Stomach smooth muscle (tissue), 2 donors: Measurements from ENCODE around the gene NRG3.

ENCODE experiments used
- H3K27ac ChIP-seq: one replicate; pipeline ENCODE4 v1.7.0; 2013; ENCODE audit warnings: mild to moderate bottlenecking, low read length, inconsistent platforms
- H3K27me3 ChIP-seq, 2 donors: one replicate each; pipeline ENCODE4 v1.7.0; 2013; ENCODE audit warnings: low read length in 2 of 2; ENCODE audit not compliant: insufficient read depth in 2 of 2, control insufficient read depth in 1 of 2
- H3K36me3 ChIP-seq, 2 donors: one replicate each; pipeline ENCODE4 v1.7.0; 2013; ENCODE audit warnings: low read length in 2 of 2; ENCODE audit not compliant: control insufficient read depth in 2 of 2, insufficient read depth in 2 of 2
- H3K4me1 ChIP-seq: one replicate; pipeline ENCODE4 v1.7.0; 2013; ENCODE audit warnings: low read length; ENCODE audit not compliant: control insufficient read depth, insufficient read depth
- H3K4me3 ChIP-seq, 2 donors: one replicate each; pipeline ENCODE4 v1.7.0; 2013; ENCODE audit warnings: low read length in 2 of 2
- H3K9ac ChIP-seq, 2 donors: one replicate each; pipeline ENCODE4 v1.7.0; 2013; ENCODE audit warnings: low read length in 2 of 2, mild to moderate bottlenecking in 1 of 2
- H3K9me3 ChIP-seq, 2 donors: one replicate each; pipeline ENCODE4 v1.7.0; 2013; ENCODE audit warnings: low read length in 2 of 2; ENCODE audit not compliant: control insufficient read depth in 2 of 2
- donor health status: healthy.
- donor health status: Pancreatic carcinoma.

NRG3 gene

DNA sequence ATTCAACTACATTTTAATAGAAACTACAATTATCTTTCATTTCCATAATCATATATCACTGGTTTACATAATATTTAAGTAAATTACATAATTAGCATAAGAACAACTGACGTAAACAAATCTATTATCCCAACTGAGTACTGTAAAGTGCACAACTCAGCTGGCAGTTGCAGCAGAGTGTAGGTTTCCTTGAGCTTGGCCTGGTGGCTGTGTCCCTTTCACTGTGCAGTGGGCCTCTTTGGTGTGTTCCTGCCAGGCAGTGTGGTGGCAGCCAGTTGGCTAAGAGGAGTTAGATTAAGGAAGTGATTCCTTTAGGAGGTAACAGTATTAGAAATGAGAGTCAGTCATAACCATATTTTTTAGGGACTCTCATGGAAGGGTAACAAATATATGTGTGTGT lies 7.0 kb downstream of the NRG3 start:
- no peaks in the 10 kb centered on the region for H3K4me1 ChIP-seq
- no peaks in the 10 kb centered on the region for H3K27me3 ChIP-seq
- H3K9ac ChIP-seq: no peak overlapping the region
- H3K27ac ChIP-seq: no peak overlapping the region
- H3K9me3 ChIP-seq: no peaks in the 10 kb centered on the region
- no peak overlapping the region for H3K4me3 ChIP-seq
- H3K36me3 ChIP-seq: no peaks in the 10 kb centered on the region

DNA sequence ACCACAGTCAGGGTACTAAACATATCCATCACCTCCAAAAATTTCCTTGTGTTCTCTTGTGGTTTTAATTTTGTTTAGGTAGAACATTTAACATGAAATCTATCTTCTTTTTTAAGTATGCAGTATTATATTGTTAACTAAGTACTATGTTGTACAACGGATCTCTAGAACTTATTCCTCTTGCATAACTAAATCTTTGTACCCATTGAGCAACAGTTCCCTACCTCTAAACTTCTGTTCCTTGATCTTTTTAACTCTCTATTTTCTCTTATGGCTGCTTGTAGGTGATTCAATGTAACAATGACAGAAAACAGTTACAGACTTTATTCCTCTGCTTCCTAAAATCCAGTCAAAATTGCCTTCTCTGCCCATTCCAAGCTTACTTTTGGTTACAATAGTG lies 9.9 kb downstream of the NRG3 start:
- no peak overlapping the region for H3K27ac ChIP-seq
- H3K36me3 ChIP-seq: no peaks in the 10 kb centered on the region
- H3K9ac ChIP-seq: no peak overlapping the region

DNA sequence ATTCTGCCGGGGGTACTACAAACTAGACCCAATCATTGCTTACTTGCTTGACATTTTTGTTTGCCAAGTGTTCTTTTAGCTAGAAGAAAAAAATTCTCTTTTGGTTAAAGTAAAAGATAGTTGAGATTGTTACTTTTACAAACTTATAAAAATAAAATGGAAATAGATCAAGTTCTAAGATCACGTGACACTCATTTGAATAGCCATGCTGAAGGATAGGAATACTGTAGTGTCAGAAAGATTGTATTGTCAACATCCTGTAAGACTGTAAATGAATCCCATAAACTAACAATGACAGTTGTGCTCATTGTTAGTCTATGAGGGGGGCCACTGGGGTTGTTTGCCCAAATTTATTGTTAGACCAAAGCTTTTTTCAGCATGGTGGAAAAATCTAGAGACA lies 10.5 kb downstream of the NRG3 start:
- H3K9ac ChIP-seq: no peak overlapping the region
- H3K4me1 ChIP-seq: no peaks in the 10 kb centered on the region
- H3K4me3 ChIP-seq: no peak overlapping the region
- H3K27ac ChIP-seq: no peak overlapping the region
- H3K27me3 ChIP-seq: no peaks in the 10 kb centered on the region
- no peaks in the 10 kb centered on the region for H3K9me3 ChIP-seq
- no peaks in the 10 kb centered on the region for H3K36me3 ChIP-seq

More for the DNA sequence above, 9.9 kb downstream of the NRG3 start:
- Histone ChIP-seq H3K27me3 (no peaks in the 10 kb centered on the region), H3K4me3 (no peak overlapping the region), H3K9me3 (no peaks in the 10 kb centered on the region), H3K4me1 (no peaks in the 10 kb centered on the region)

DNA sequence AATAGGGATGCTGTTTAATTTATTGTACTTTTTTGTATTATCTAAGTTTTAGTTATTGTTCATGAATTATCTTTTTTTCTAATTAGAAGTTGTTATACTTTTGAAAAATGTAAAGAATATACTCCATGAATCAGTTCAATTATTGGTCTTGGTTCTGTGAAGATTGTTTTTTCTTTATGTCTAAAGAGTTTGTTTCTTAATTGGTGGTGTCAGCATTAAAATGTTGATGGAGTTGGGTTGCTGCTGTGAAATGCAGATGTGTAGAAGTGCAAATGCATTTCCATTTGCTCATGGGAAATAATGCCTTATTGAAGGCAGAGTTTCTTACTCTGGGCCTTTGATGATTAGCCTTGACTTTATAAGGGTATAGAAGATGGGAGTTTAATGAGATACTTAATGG lies 11.9 kb downstream of the NRG3 start:
- H3K27ac ChIP-seq: no peak overlapping the region
- no peaks in the 10 kb centered on the region for H3K27me3 ChIP-seq
- no peaks in the 10 kb centered on the region for H3K36me3 ChIP-seq
- no peaks in the 10 kb centered on the region for H3K4me1 ChIP-seq
- no peak overlapping the region for H3K4me3 ChIP-seq
- no peak overlapping the region for H3K9ac ChIP-seq
- H3K9me3 ChIP-seq: no peaks in the 10 kb centered on the region

DNA sequence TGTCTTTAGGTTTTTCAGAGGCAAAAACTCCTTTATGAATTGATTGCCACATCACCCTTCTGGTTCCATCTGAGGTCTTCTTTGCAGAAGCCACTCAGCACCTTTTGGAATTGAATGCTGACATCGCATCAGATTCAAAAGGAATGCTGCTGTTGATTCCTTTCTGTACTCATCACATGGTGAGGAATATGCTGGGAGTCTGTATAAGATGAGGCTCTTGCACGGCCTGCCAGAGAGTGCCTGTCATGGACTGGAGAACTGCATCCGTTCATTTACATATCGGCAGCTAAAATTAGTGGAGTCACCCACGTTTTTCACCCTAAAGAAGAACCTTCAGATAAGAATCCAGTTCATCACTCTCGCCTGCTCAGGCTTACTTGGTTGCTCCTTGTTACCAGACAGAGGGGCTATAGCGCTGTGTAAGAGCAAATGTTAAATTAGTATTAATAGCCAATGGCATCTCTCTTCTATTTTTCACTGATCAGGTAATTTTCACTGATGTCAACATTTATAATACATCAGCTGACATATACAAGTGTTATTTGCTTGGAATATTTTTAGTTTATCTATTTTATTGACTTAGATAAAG lies 14.3 kb downstream of the NRG3 start:
- Histone ChIP-seq H3K9me3 (no peaks in the 10 kb centered on the region), H3K4me3 (no peak overlapping the region)

DNA sequence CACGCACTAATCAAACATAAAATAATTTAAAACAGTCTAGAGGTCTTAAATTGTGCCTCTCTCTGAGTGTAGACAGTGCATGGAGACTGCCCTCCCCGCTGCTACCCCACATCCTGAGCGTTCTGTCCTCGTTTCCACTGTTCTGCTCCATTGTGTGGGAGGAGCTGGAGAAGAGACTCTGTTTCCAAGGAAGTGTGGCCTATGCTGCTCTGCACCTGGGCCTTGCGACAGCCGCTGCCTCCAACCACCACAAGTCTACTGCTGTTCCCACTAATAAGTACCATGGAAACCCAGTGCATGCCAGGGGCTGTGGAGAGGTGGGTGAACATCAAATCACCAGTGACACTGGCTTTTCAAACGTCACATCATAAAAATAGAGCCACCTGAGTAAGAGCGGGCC lies 19.6 kb downstream of the NRG3 start:
- H3K36me3 ChIP-seq: no peaks in the 10 kb centered on the region
- no peak overlapping the region for H3K4me3 ChIP-seq
- H3K27me3 ChIP-seq: no peaks in the 10 kb centered on the region
- H3K9ac ChIP-seq: no peak overlapping the region
- H3K27ac ChIP-seq: no peak overlapping the region
- H3K9me3 ChIP-seq: no peaks in the 10 kb centered on the region
- H3K4me1 ChIP-seq: no peaks in the 10 kb centered on the region

More for the DNA sequence above, 14.3 kb downstream of the NRG3 start:
- Histone ChIP-seq H3K27me3 (no peaks in the 10 kb centered on the region), H3K27ac (no peak overlapping the region), H3K9ac (no peak overlapping the region), H3K36me3 (no peaks in the 10 kb centered on the region), H3K4me1 (no peaks in the 10 kb centered on the region)

DNA sequence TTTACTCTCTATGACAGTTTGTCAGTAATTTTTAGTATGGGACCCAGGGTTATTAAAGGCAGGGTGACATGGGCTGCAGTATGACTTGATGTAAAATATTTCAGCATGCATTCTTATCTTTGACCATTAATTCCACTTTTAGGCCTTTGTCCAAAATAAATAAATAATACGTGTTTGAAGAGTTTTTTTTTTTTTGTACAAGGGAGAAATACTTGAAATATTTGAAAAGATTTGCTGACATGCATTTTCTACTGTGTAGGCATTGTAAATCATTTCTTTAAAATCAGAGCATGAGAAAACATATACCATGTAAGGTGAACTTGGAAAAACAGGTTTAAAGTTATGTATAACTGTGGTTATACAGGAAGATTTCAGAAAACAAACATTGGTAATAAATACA lies 23.5 kb downstream of the NRG3 start:
- Histone ChIP-seq H3K36me3 (no peaks in the 10 kb centered on the region), H3K4me3 (no peak overlapping the region), H3K27me3 (no peaks in the 10 kb centered on the region), H3K4me1 (no peaks in the 10 kb centered on the region), H3K9ac (no peak overlapping the region), H3K27ac (no peak overlapping the region), H3K9me3 (peaks cover 0 to 2% of the 10 kb centered on the region in 2 donors)

DNA sequence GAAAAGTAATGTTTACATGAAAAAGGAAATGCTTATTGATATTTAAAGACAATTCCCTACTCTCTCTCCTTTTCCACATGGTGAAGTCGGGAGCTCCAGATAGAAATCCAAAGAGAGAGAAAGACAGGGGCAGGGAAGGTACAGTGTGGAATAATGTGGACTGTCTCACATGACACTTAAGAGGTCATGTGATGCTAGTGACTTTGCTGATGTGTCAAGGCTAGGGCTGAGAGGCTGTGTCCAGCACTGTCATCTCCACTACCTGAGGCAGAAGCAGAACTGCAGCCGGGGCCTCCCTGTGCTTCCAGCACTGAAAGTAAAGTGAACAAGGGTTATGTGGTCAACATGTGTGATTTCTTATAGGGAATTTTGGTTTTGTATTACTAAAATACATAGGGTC lies 26.0 kb downstream of the NRG3 start:
- Histone ChIP-seq H3K9me3 (peaks cover 0 to 2% of the 10 kb centered on the region in 2 donors), H3K36me3 (no peaks in the 10 kb centered on the region), H3K27me3 (no peaks in the 10 kb centered on the region), H3K27ac (no peak overlapping the region), H3K4me3 (no peak overlapping the region), H3K4me1 (no peaks in the 10 kb centered on the region), H3K9ac (no peak overlapping the region)

DNA sequence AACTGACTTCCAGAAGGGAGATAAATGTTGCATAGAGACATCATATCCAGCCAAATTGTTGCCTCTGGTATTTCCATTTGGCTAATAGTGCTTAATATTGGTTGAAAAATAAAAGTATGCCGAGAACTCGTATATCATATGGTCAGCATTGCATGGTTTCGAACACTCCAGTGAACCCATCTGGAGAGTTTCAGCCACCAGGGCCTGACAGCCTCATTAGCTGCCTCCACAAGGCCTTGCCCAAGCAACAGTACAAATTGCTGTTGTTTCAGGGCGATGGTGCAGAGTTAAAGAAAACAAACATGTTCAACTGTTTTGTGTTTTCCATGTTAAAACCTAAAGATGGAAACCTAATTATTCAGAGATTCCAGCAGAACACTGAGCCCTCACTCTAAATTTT lies 28.5 kb downstream of the NRG3 start:
- Histone ChIP-seq H3K27ac (no peak overlapping the region), H3K36me3 (no peaks in the 10 kb centered on the region), H3K9me3 (peaks cover 0 to 2% of the 10 kb centered on the region in 2 donors), H3K27me3 (no peaks in the 10 kb centered on the region), H3K4me3 (no peak overlapping the region), H3K4me1 (no peaks in the 10 kb centered on the region), H3K9ac (no peak overlapping the region)

DNA sequence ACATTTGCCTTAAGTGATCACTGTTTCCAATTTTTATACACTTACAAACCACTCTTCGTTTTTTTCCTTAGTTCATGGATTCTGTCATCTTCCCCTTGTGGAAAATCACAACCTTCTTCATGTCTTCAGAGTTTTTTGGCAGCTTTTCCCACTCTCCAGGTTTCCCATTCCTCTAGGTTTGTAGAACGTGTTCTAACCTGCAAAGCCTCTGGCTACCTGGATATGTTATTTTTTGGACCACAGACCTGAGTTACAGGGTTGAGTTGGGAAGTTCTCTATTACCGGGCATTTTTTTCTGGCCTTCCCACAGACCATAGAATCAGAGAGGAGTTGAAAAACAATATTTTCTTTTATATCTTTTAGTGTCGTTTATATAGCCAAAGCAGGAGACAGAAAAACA lies 30.2 kb downstream of the NRG3 start:
- Histone ChIP-seq H3K36me3 (no peaks in the 10 kb centered on the region), H3K9ac (no peak overlapping the region), H3K4me3 (no peak overlapping the region), H3K27me3 (no peaks in the 10 kb centered on the region), H3K27ac (no peak overlapping the region), H3K9me3 (peaks cover 0 to 2% of the 10 kb centered on the region in 2 donors), H3K4me1 (no peaks in the 10 kb centered on the region)

DNA sequence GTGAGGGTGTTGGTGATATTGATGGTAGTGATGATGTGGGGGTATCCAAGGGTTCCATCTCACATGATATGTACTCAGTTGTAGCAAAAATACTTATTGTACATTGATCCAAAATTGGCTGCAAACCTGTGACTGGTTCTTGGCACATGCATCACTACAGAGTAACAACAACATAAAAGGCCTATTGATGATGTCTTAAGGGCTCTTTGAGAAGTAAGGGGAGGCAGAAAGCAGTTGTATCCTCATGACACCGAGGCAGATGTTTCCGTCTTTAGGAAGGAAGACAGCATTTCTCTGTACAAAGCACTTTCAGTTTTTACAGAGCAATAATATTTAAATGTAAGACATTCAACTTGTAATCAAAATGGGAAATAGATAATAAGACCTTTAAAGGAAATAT lies 34.5 kb downstream of the NRG3 start:
- H3K9ac ChIP-seq: no peak overlapping the region
- H3K36me3 ChIP-seq: no peaks in the 10 kb centered on the region
- no peaks in the 10 kb centered on the region for H3K9me3 ChIP-seq
- H3K4me1 ChIP-seq: no peaks in the 10 kb centered on the region
- no peaks in the 10 kb centered on the region for H3K27me3 ChIP-seq
- no peak overlapping the region for H3K4me3 ChIP-seq
- no peak overlapping the region for H3K27ac ChIP-seq
